Activated CD4-positive, alpha-beta T cell treated with anti-CD3 and anti-CD28 coated beads, Interleukin-2, amount 50 U/mL, for 4 hours (primary cell): ENCODE measurements around the gene GGTLC3.
"Not testable (repeated sequence)": the region's sequence is repeated elsewhere in the genome, so short reads cannot be mapped to it uniquely, and the experiment has no call there.

Experiments used
- DNase-seq, 2 experiments: peaks; one replicate each; pipeline ENCODE4 v3.0.0-alpha.2; 2020

The GGTLC3 gene

GRCh38 chr22:18512378-18512777, 5.6 kb downstream of the GGTLC3 start:
- DNase-seq, result not testable (repeated sequence)

- DNase-seq, result not testable (repeated sequence)
These were observed 6.6 kb downstream of the GGTLC3 start for GRCh38 chr22:18511327-18511726.

GRCh38 chr22:18496227-18496626, 21.7 kb downstream of the GGTLC3 start:
- DNase-seq, result not testable (repeated sequence)
